ENCODE results near the gene ZNF362. TPM values are rescaled to one million over a fixed set of nuclear protein-coding genes. Genes with fewer than 3 reads are reported as not detected.

ZNF362 gene
- total RNA-seq, 1 experiment from 2014 or later, result 31.7 TPM

GRCh38 chr1:33320619-33321165 is 64.4 kb downstream of the ZNF362 start, which contains the start of gene A3GALT2:
Gene A3GALT2, minus strand, starts transcription at chr1:33321098. Its CDS starts 0 bp downstream, at chr1:33321098.
- DNase-seq, result no peak
- Histone ChIP-seq H3K27me3 (ENCODE audit: control insufficient read depth, insufficient read depth, low read length) (peaks cover 2% of the 10 kb centered on the region; the same call in 1 of the 2 replicates), H3K36me3 (replicated peaks; ENCODE audit: control insufficient read depth, insufficient read depth, low read length) (no peaks in the 10 kb centered on the region), H3K4me3 (ENCODE audit: insufficient read depth, low read depth, low read length) (no peak within 1 kb of the TSS)

- H3K4me3 ChIP-seq (ENCODE audit: insufficient read depth, low read depth, low read length), result no peak overlapping the region
- H3K27me3 ChIP-seq (ENCODE audit: control insufficient read depth, insufficient read depth, low read length), result peaks cover 2% of the 10 kb centered on the region; the same call in 1 of the 2 replicates
- no peaks in the 10 kb centered on the region for H3K36me3 ChIP-seq (replicated peaks; ENCODE audit: control insufficient read depth, insufficient read depth, low read length)
- no peak for DNase-seq
Measured at GRCh38 chr1:33321178-33321577, 64.9 kb downstream of the ZNF362 start.

- H3K36me3 ChIP-seq (replicated peaks; ENCODE audit: control insufficient read depth, insufficient read depth, low read length), result no peaks in the 10 kb centered on the region
- no peak overlapping the region for H3K4me3 ChIP-seq (ENCODE audit: insufficient read depth, low read depth, low read length)
- DNase-seq, result no peak
- H3K27me3 ChIP-seq (ENCODE audit: control insufficient read depth, insufficient read depth, low read length), result peaks cover 2% of the 10 kb centered on the region; the same call in 1 of the 2 replicates
Measured at GRCh38 chr1:33322109-33322508, 65.8 kb downstream of the ZNF362 start.

- Histone ChIP-seq H3K27me3 (ENCODE audit: control insufficient read depth, insufficient read depth, low read length) (0 out of 2 replicates have a peak, but pooled peaks cover 2% of the 10 kb centered on the region), H3K36me3 (replicated peaks; ENCODE audit: control insufficient read depth, insufficient read depth, low read length) (no peaks in the 10 kb centered on the region; the same call in 1 of the 2 replicates), H3K4me3 (ENCODE audit: insufficient read depth, low read depth, low read length) (no peak overlapping the region)
- no peak for DNase-seq
Measured at GRCh38 chr1:33322870-33323585, 66.7 kb downstream of the ZNF362 start.

GRCh38 chr1:33323663-33324477 is 67.6 kb downstream of the ZNF362 start:
- no peaks in the 10 kb centered on the region for H3K27me3 ChIP-seq (ENCODE audit: control insufficient read depth, insufficient read depth, low read length)
- no peak overlapping the region for H3K4me3 ChIP-seq (ENCODE audit: insufficient read depth, low read depth, low read length)
- DNase-seq, result no peak
- no peaks in the 10 kb centered on the region; the same call in 1 of the 2 replicates for H3K36me3 ChIP-seq (replicated peaks; ENCODE audit: control insufficient read depth, insufficient read depth, low read length)

- no peak for DNase-seq
- H3K4me3 ChIP-seq (ENCODE audit: insufficient read depth, low read depth, low read length), result no peak overlapping the region
Measured at GRCh38 chr1:33324677-33325575, 68.6 kb downstream of the ZNF362 start.

GRCh38 chr1:33326785-33327184 is 70.5 kb downstream of the ZNF362 start:
- no peaks in the 10 kb centered on the region for H3K27me3 ChIP-seq (ENCODE audit: control insufficient read depth, insufficient read depth, low read length)
- no peak overlapping the region for H3K4me3 ChIP-seq (ENCODE audit: insufficient read depth, low read depth, low read length)
- no peaks in the 10 kb centered on the region; the same call in 1 of the 2 replicates for H3K36me3 ChIP-seq (replicated peaks; ENCODE audit: control insufficient read depth, insufficient read depth, low read length)
- DNase-seq, result no peak

More at GRCh38 chr1:33324677-33325575, 68.6 kb downstream of the ZNF362 start:
- no peaks in the 10 kb centered on the region for H3K27me3 ChIP-seq (ENCODE audit: control insufficient read depth, insufficient read depth, low read length)
- H3K36me3 ChIP-seq (replicated peaks; ENCODE audit: control insufficient read depth, insufficient read depth, low read length), result no peaks in the 10 kb centered on the region; the same call in 1 of the 2 replicates

- Histone ChIP-seq H3K4me3 (ENCODE audit: insufficient read depth, low read depth, low read length) (no peak overlapping the region), H3K27me3 (ENCODE audit: control insufficient read depth, insufficient read depth, low read length) (no peaks in the 10 kb centered on the region), H3K36me3 (replicated peaks; ENCODE audit: control insufficient read depth, insufficient read depth, low read length) (no peaks in the 10 kb centered on the region; the same call in 1 of the 2 replicates)
- no peak for DNase-seq
Measured at GRCh38 chr1:33327587-33328325, 71.5 kb downstream of the ZNF362 start.

GRCh38 chr1:33328817-33329216 is 72.5 kb downstream of the ZNF362 start:
- Histone ChIP-seq H3K36me3 (replicated peaks; ENCODE audit: control insufficient read depth, insufficient read depth, low read length) (no peaks in the 10 kb centered on the region; the same call in none of the 2 replicates), H3K27me3 (ENCODE audit: control insufficient read depth, insufficient read depth, low read length) (no peaks in the 10 kb centered on the region), H3K4me3 (ENCODE audit: insufficient read depth, low read depth, low read length) (no peak overlapping the region)
- DNase-seq, result no peak

GRCh38 chr1:33329600-33330305 is 73.5 kb downstream of the ZNF362 start:
- no peak for DNase-seq
- Histone ChIP-seq H3K4me3 (ENCODE audit: insufficient read depth, low read depth, low read length) (no peak overlapping the region), H3K36me3 (replicated peaks; ENCODE audit: control insufficient read depth, insufficient read depth, low read length) (no peaks in the 10 kb centered on the region; the same call in none of the 2 replicates), H3K27me3 (ENCODE audit: control insufficient read depth, insufficient read depth, low read length) (no peaks in the 10 kb centered on the region)

- no peak overlapping the region for H3K4me3 ChIP-seq (ENCODE audit: insufficient read depth, low read depth, low read length)
- H3K36me3 ChIP-seq (replicated peaks; ENCODE audit: control insufficient read depth, insufficient read depth, low read length), result no peaks in the 10 kb centered on the region; the same call in none of the 2 replicates
- no peak for DNase-seq
- H3K27me3 ChIP-seq (ENCODE audit: control insufficient read depth, insufficient read depth, low read length), result no peaks in the 10 kb centered on the region
Measured at GRCh38 chr1:33330361-33330890, 74.1 kb downstream of the ZNF362 start.

GRCh38 chr1:33330906-33331305 is 74.6 kb downstream of the ZNF362 start:
- no peaks in the 10 kb centered on the region for H3K27me3 ChIP-seq (ENCODE audit: control insufficient read depth, insufficient read depth, low read length)
- DNase-seq, result no peak
- H3K4me3 ChIP-seq (ENCODE audit: insufficient read depth, low read depth, low read length), result no peak overlapping the region
- H3K36me3 ChIP-seq (replicated peaks; ENCODE audit: control insufficient read depth, insufficient read depth, low read length), result no peaks in the 10 kb centered on the region; the same call in none of the 2 replicates

Data from H7 (cell line).